ENCODE measurements around the gene KCNA1.

Gene KCNA1

DNA sequence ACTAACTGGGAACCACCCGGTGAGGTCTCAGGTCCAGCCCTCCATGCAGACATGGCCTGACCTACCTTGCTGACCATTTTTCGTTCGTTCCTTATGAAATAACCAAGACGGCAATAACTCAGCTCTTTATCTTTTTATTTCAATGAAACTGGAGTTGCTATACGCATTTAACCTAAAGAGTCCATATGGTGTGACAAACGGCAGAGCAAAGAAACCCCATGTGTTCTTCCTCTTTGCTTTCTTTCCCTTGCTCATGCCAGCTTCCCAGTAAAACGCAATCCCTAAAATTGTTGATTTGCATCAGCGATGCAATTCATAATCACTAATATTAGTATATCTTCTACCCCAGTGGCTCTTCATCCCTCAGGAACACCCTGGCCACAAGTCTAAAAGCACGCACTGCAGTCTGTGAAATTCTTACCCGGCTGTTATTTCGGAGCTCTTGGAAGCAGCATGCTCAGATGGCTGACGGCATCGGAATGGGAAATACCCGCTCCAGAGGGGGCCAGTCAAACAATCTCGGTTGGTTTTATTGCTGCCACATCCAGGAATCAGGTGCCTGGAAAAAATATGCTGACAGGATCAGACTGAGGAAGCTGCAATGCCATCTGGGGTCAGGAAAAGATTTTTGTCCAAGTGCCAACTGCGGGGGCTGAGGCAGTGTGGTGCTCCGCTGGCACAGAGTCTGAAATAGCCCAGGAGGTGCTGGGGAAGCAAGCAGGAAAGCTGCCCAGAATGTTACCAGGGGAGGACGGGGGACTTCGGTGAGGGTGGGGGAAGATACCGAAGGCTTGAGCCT is 28.2 kb upstream of the KCNA1 start:
- Histone ChIP-seq H3K36me3 (ENCODE audit: control insufficient read depth in 1 of 2, insufficient read depth in 2 of 2, low read length in 2 of 2) (no peaks in the 10 kb centered on the region), H3K27ac (ENCODE audit: low read length) (no peak overlapping the region), H3K4me3 (ENCODE audit: low read depth in 1 of 2, low read length in 2 of 2) (no peak overlapping the region), H3K4me1 (ENCODE audit: control insufficient read depth in 1 of 2, insufficient read depth in 2 of 2, low read length in 2 of 2) (no peaks in the 10 kb centered on the region), H3K9me3 (ENCODE audit: control insufficient read depth in 1 of 2, low read length in 2 of 2) (no peaks in the 10 kb centered on the region), H3K27me3 (ENCODE audit: low read depth, low read length) (no peaks in the 10 kb centered on the region)

DNA sequence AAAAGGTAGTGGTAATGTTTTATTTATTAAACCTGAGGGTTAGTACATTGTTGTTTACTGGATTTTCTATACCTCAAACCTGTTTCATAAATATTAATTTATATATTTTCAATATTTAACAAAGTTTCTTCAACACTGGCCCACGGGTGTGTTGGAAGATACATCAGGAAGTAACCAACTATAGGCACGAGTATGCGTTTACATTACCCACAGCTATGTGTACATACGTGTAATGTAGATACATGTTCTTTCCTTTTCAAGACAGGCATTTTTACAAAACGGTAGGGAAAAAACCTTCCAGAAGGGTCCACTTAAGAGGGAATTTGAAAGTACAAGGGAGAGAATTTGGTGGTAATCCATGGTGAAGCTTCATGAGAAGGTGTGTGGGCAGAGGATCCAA is 17.8 kb upstream of the KCNA1 start:
- Histone ChIP-seq H3K4me3 (ENCODE audit: low read depth in 1 of 2, low read length in 2 of 2) (no peak overlapping the region), H3K36me3 (ENCODE audit: control insufficient read depth in 1 of 2, insufficient read depth in 2 of 2, low read length in 2 of 2) (no peaks in the 10 kb centered on the region), H3K4me1 (ENCODE audit: control insufficient read depth in 1 of 2, insufficient read depth in 2 of 2, low read length in 2 of 2) (no peaks in the 10 kb centered on the region), H3K9me3 (ENCODE audit: control insufficient read depth in 1 of 2, low read length in 2 of 2) (no peaks in the 10 kb centered on the region), H3K27ac (ENCODE audit: low read length) (no peak overlapping the region), H3K27me3 (ENCODE audit: low read depth, low read length) (no peaks in the 10 kb centered on the region)

- Histone ChIP-seq H3K27me3 (ENCODE audit: low read depth, low read length) (no peaks in the 10 kb centered on the region), H3K27ac (ENCODE audit: low read length) (no peak overlapping the region), H3K4me1 (ENCODE audit: control insufficient read depth in 1 of 2, insufficient read depth in 2 of 2, low read length in 2 of 2) (no peaks in the 10 kb centered on the region), H3K9me3 (ENCODE audit: control insufficient read depth in 1 of 2, low read length in 2 of 2) (no peaks in the 10 kb centered on the region), H3K4me3 (ENCODE audit: low read depth in 1 of 2, low read length in 2 of 2) (no peak overlapping the region), H3K36me3 (ENCODE audit: control insufficient read depth in 1 of 2, insufficient read depth in 2 of 2, low read length in 2 of 2) (no peaks in the 10 kb centered on the region)
These were observed 17.3 kb upstream of the KCNA1 start for GRCh38 chr12:4892418-4892817.

DNA sequence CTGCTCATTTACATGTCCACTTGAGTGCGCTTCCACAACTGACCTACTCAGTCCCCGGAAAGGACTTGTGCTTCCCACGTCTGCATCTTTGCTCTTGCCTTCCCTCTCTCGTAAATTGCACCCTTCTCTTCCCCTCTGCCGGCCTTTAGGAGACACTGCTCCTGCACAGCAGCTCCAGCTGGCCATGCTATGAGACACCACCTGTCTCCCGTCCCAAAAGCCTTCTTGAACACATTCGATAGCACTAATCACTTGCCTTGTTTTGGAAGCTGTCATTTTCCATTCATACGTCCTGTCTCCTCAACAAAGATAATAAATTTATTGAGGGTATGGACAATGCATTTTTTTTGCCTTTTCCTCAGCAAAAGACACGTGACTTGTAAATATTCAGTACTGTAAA is 15.7 kb upstream of the KCNA1 start:
- H3K36me3 ChIP-seq (ENCODE audit: control insufficient read depth in 1 of 2, insufficient read depth in 2 of 2, low read length in 2 of 2): no peaks in the 10 kb centered on the region
- no peaks in the 10 kb centered on the region for H3K9me3 ChIP-seq (ENCODE audit: control insufficient read depth in 1 of 2, low read length in 2 of 2)
- H3K27me3 ChIP-seq (ENCODE audit: low read depth, low read length): no peaks in the 10 kb centered on the region
- no peaks in the 10 kb centered on the region for H3K4me1 ChIP-seq (ENCODE audit: control insufficient read depth in 1 of 2, insufficient read depth in 2 of 2, low read length in 2 of 2)
- no peak overlapping the region for H3K27ac ChIP-seq (ENCODE audit: low read length)
- H3K4me3 ChIP-seq (ENCODE audit: low read depth in 1 of 2, low read length in 2 of 2): no peak overlapping the region

DNA sequence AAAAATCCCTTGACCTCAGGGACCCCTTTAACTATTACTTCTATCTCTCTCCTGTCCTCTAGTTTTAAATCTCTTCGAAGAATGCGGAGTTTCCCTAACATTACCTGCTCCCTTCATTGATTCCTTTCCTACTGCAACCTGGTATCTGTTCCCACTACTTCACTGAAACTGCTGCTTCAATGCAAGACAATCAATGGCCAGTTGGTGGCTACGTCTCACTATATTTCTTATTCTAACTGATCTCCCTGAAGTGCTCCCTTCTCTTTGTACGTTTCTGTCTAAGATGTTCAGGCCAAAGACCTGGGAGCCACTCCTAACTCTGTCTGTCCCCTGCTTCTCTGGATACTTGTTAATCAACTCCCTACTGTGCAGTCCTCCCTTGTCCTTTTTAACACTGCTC is 10.3 kb upstream of the KCNA1 start:
- no peaks in the 10 kb centered on the region for H3K36me3 ChIP-seq (ENCODE audit: control insufficient read depth in 1 of 2, insufficient read depth in 2 of 2, low read length in 2 of 2)
- H3K27ac ChIP-seq (ENCODE audit: low read length): no peak overlapping the region
- H3K27me3 ChIP-seq (ENCODE audit: low read depth, low read length): no peaks in the 10 kb centered on the region
- no peak overlapping the region for H3K4me3 ChIP-seq (ENCODE audit: low read depth in 1 of 2, low read length in 2 of 2)
- H3K4me1 ChIP-seq (ENCODE audit: control insufficient read depth in 1 of 2, insufficient read depth in 2 of 2, low read length in 2 of 2): no peaks in the 10 kb centered on the region
- H3K9me3 ChIP-seq (ENCODE audit: control insufficient read depth in 1 of 2, low read length in 2 of 2): no peaks in the 10 kb centered on the region

GRCh38 chr12:4900327-4900726 is 9.4 kb upstream of the KCNA1 start:
- Histone ChIP-seq H3K4me1 (ENCODE audit: control insufficient read depth in 1 of 2, insufficient read depth in 2 of 2, low read length in 2 of 2) (no peaks in the 10 kb centered on the region), H3K27me3 (ENCODE audit: low read depth, low read length) (no peaks in the 10 kb centered on the region), H3K9me3 (ENCODE audit: control insufficient read depth in 1 of 2, low read length in 2 of 2) (no peaks in the 10 kb centered on the region), H3K36me3 (ENCODE audit: control insufficient read depth in 1 of 2, insufficient read depth in 2 of 2, low read length in 2 of 2) (no peaks in the 10 kb centered on the region), H3K4me3 (ENCODE audit: low read depth in 1 of 2, low read length in 2 of 2) (no peak overlapping the region), H3K27ac (ENCODE audit: low read length) (no peak overlapping the region)

DNA sequence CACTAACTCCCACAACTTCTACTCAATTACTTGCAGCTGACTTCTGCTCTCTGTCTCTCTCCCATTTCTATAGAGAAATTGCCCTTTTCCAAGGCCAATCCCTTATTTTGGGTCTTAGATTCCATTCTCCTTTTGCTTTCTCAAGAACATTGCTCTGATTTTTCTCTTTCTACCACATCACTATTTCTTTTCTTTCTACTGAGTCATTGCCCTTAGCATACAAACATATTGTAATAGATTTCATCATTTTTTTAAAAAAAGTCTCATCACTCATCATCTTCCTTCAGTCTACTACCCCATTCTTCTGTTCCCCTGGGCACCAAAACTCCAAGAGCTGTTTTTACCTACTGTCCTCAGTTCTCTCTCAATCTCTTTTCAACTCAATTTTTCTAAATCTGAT is 4.4 kb upstream of the KCNA1 start:
- Histone ChIP-seq H3K4me1 (ENCODE audit: control insufficient read depth in 1 of 2, insufficient read depth in 2 of 2, low read length in 2 of 2) (peaks cover 0 to 20% of the 10 kb centered on the region in 2 donors), H3K27ac (ENCODE audit: low read length) (no peak overlapping the region), H3K4me3 (ENCODE audit: low read depth in 1 of 2, low read length in 2 of 2) (no peak overlapping the region), H3K9me3 (ENCODE audit: control insufficient read depth in 1 of 2, low read length in 2 of 2) (no peaks in the 10 kb centered on the region), H3K27me3 (ENCODE audit: low read depth, low read length) (peaks cover 16% of the 10 kb centered on the region), H3K36me3 (ENCODE audit: control insufficient read depth in 1 of 2, insufficient read depth in 2 of 2, low read length in 2 of 2) (no peaks in the 10 kb centered on the region)

DNA sequence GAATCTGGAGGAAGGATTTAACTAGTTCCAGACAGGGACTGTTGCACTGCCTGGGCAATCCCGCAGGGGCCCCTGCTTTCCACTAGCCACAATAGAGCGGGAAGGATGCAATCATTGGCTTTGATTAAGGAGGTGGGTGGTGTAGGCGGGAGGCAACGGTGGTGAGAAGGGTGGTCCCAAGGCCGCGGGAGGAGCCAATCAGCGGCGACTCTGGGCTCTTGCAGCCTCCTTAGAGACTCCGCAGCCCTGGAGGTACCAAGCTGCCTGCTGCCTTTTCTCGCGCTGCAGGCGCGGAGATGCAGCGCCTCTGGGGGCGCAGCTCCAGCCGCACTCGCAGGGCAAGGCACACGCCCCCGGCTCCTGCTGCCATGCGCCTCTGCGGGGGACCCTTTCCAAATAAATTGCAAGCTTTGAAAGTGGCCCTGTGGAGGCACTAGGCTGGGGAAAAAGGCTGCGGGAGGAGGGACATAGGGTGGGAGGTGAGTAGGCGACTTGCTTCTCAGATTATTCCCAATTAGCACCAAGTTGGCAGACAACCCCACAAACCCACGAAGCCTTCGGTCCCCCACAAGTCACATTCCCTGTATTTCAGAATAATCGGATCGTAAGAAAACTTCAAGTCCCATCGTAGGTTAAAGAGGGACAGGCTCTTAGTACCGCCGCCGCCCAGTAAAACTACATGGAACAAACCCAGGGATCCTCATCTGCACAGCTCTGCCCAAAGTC is 858 bp upstream of the KCNA1 start:
- Histone ChIP-seq H3K27me3 (ENCODE audit: low read depth, low read length) (peaks cover 39% of the 10 kb centered on the region), H3K4me1 (ENCODE audit: control insufficient read depth in 1 of 2, insufficient read depth in 2 of 2, low read length in 2 of 2) (peaks cover 0 to 31% of the 10 kb centered on the region in 2 donors), H3K36me3 (ENCODE audit: control insufficient read depth in 1 of 2, insufficient read depth in 2 of 2, low read length in 2 of 2) (no peaks in the 10 kb centered on the region), H3K9me3 (ENCODE audit: control insufficient read depth in 1 of 2, low read length in 2 of 2) (no peaks in the 10 kb centered on the region), H3K4me3 (ENCODE audit: low read depth in 1 of 2, low read length in 2 of 2) (peak overlapping the region; percentile 16 to 66), H3K27ac (ENCODE audit: low read length) (no peak overlapping the region)

- Histone ChIP-seq H3K27me3 (ENCODE audit: low read depth, low read length) (peaks cover 39% of the 10 kb centered on the region), H3K4me1 (ENCODE audit: control insufficient read depth in 1 of 2, insufficient read depth in 2 of 2, low read length in 2 of 2) (peaks cover 0 to 31% of the 10 kb centered on the region in 2 donors), H3K27ac (ENCODE audit: low read length) (no peak overlapping the region), H3K4me3 (ENCODE audit: low read depth in 1 of 2, low read length in 2 of 2) (peak overlapping the region in 1 of 2 donors; percentile 66), H3K36me3 (ENCODE audit: control insufficient read depth in 1 of 2, insufficient read depth in 2 of 2, low read length in 2 of 2) (no peaks in the 10 kb centered on the region), H3K9me3 (ENCODE audit: control insufficient read depth in 1 of 2, low read length in 2 of 2) (no peaks in the 10 kb centered on the region)
These were observed 333 bp upstream of the KCNA1 start for GRCh38 chr12:4909410-4909733.

- H3K36me3 ChIP-seq (ENCODE audit: control insufficient read depth in 1 of 2, insufficient read depth in 2 of 2, low read length in 2 of 2): no peaks in the 10 kb centered on the region
- peaks cover 39% of the 10 kb centered on the region for H3K27me3 ChIP-seq (ENCODE audit: low read depth, low read length)
- H3K4me1 ChIP-seq (ENCODE audit: control insufficient read depth in 1 of 2, insufficient read depth in 2 of 2, low read length in 2 of 2): peaks cover 0 to 31% of the 10 kb centered on the region in 2 donors
- no peak overlapping the region for H3K27ac ChIP-seq (ENCODE audit: low read length)
- H3K4me3 ChIP-seq (ENCODE audit: low read depth in 1 of 2, low read length in 2 of 2): peak overlapping the region; percentile 60 to 66
- no peaks in the 10 kb centered on the region for H3K9me3 ChIP-seq (ENCODE audit: control insufficient read depth in 1 of 2, low read length in 2 of 2)
These were observed 1.0 kb downstream of the KCNA1 start for GRCh38 chr12:4910502-4911315.

DNA sequence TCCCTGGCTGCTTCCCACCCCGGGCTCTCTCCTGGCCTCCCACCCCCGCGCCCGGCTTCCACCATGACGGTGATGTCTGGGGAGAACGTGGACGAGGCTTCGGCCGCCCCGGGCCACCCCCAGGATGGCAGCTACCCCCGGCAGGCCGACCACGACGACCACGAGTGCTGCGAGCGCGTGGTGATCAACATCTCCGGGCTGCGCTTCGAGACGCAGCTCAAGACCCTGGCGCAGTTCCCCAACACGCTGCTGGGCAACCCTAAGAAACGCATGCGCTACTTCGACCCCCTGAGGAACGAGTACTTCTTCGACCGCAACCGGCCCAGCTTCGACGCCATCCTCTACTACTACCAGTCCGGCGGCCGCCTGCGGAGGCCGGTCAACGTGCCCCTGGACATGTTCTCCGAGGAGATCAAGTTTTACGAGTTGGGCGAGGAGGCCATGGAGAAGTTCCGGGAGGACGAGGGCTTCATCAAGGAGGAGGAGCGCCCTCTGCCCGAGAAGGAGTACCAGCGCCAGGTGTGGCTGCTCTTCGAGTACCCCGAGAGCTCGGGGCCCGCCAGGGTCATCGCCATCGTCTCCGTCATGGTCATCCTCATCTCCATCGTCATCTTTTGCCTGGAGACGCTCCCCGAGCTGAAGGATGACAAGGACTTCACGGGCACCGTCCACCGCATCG is 1.8 kb downstream of the KCNA1 start:
- H3K27me3 ChIP-seq (ENCODE audit: low read depth, low read length): peaks cover 39% of the 10 kb centered on the region
- no peak overlapping the region for H3K27ac ChIP-seq (ENCODE audit: low read length)
- H3K4me1 ChIP-seq (ENCODE audit: control insufficient read depth in 1 of 2, insufficient read depth in 2 of 2, low read length in 2 of 2): peaks cover 0 to 31% of the 10 kb centered on the region in 2 donors
- H3K9me3 ChIP-seq (ENCODE audit: control insufficient read depth in 1 of 2, low read length in 2 of 2): no peaks in the 10 kb centered on the region
- peak overlapping the region in 1 of 2 donors; percentile 66 for H3K4me3 ChIP-seq (ENCODE audit: low read depth in 1 of 2, low read length in 2 of 2)
- no peaks in the 10 kb centered on the region for H3K36me3 ChIP-seq (ENCODE audit: control insufficient read depth in 1 of 2, insufficient read depth in 2 of 2, low read length in 2 of 2)
